Measurements from ENCODE around the gene KNOP1. TPM values are rescaled to one million over a fixed set of nuclear protein-coding genes. Genes with fewer than 3 reads are reported as not detected.
"Not testable (repeated sequence)": the region's sequence is repeated elsewhere in the genome, so short reads cannot be mapped to it uniquely, and the experiment has no call there.

The KNOP1 gene
- total RNA-seq, 1 donor from 2014 or later = 23.2 TPM

DNA sequence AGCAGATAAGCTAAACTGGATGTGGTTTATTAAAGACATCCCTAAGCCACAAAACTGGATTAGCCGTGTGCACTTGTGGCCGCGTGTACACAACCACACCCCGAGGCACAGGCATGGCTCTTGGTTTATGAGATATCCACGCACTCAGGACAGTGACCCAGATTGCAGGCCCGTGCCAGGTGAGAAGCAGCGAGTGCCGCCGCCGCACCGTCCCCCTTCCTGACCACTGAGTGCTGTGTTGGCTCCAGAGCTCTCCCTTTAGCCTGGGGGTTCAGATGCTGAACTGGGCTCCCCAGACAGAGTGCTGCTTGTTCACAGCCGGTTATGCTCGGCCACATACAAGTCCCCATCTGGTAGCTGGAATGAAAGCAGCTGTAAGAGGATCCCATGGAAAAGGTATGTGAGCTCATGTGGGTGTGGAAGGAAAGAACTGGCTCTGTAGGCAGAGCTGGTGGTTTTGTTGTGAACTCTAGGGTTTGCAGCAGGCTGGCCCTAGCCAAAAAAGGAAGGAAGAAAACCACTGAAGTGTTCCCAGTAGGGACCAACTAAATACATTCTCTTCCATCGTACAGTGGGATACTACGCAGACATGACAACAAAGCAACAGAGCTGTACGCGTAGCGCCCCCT lies 29.5 kb downstream of the KNOP1 start:
- DNase-seq (ENCODE audit: extremely low read depth, low read depth, low spot score) = no peak

DNA sequence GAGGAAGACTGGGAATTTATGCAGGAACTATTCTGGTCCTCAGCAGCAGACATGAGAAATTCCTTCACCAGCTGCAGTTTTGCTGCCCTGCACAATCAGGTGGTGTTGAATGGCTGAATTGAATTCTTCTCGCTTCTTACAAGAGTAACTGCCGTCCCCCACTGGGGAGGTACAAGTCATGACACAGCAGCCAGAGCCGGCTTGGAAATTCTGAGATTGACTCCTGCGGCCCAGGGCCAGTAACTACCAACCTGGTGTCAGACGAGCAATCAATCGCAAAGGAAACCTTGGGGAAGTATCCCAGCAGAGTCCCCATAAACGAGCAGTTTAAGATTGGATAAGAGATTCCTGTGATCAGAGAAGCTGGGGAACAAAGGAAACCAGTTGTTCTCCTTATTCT lies 30.7 kb downstream of the KNOP1 start:
- DNase-seq (ENCODE audit: extremely low read depth, low read depth, low spot score) = no peak

DNA sequence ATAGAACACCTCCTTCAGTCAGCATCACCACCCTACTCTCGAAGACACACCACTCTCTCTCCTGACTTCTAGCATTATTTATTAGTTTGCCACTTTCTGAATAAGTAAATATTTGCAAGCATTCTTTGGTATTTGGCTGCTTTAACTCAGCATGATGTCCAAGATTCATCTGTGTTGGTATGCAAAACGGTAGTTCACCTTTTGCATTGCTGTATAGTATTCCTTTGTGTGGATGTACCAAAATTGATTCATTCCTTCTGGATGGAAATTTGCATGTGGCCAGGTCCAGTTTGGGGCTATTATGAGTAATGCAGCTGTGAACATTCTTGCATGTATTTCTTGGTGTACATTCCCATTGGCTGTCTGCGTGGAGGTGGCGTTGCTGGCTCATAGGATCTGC lies 32.9 kb downstream of the KNOP1 start:
- DNase-seq (ENCODE audit: extremely low read depth, low read depth, low spot score) = no peak

DNA sequence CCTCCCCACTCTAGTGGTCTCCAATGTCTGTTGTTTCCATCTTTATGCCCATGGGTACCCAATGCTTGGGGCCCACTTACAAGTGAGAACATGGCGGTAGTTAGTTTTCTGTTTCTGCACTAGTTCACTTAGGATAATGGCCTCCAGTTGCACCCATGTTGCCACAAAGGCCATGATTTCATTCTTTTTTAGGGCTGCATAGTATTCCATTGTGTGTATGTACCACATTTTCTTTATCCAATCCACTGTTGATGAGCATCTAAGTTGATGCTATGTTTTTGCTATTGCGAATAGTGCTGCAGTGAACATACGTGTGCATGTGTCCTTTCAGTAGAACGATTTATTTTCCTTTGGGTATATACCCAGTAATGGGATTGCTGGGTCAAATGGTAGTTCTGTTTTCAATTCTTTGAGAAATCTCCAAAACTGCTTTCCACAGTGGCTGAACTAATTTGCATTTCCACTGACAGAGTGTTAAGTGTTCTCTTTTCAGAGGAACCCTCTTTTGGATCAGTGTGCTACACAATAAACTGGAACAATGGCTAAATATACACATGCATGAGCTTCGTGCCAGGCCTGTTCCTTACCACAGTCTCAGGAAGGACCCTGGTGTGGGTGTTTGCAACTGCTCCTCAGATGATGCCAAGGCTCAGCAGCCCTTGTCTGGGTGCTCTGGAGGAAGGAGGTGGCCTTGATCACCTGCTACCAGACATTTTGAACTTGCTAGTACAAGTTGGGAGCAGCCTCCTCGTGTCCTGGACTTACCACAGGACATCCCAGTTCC lies 34.4 kb downstream of the KNOP1 start:
- no peak for DNase-seq (ENCODE audit: extremely low read depth, low read depth, low spot score)

DNA sequence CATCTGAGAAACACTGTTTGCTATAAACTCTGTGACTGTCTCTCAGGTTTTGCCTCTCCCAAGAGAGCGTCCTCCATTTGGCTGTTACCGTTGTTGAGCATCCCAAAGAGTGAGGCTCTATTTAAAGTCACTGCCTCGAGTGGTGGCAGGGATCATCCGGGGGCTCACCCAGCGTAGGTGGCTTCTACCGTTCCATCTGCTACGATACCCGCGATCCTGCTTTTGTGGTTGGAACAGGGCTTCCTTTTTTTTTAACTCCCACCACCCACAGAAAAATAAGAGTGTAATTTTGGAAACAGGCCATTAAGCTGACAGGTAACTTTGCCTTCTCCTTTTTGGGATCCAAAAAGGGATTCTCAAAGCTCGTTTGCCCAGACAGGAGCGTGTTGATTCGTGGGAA lies 36.4 kb downstream of the KNOP1 start:
- DNase-seq (ENCODE audit: extremely low read depth, low read depth, low spot score) = no peak

DNA sequence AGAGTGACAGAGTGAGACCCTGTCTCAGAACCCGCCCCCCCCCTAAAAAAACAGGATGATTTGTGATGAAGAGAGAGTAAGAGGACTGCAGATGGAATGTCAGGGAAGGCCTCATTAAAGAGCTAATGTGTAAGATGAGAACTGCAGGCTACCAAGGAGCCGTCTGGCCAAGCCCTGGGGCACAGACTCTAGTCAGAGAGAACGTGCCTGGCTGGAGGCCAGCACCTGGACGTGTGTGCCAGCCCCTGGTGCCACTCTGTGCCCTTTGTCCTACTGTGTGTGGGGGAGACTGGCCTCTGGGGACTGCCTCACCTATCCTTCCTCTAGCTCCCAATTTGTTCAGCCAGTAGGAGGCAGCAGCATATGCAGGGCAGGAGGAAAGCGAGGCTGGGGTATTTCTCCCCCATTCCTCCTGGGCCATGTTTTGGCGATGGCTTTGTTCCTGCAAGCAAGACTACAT lies 37.1 kb downstream of the KNOP1 start:
- DNase-seq (ENCODE audit: extremely low read depth, low read depth, low spot score) = no peak

DNA sequence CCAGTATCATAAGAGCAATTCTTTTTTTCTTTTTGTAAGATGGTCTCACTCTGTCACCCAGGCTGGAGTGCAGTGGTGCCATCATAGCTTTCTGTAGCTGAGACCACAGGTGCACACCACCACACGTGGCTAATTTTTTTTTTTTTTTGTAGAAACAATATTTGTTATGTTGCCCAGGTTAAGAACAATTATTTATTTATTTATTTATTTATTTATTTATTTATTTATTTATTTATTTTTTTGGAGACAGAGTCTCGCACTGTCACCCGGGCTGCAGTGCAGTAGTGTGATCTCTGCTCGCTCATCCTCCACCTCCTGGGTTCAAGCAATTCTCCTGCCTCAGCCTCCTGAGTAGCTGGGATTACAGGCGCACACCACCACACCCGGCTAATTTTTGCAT lies 38.7 kb downstream of the KNOP1 start:
- not testable (repeated sequence) for DNase-seq (ENCODE audit: extremely low read depth, low read depth, low spot score)

DNA sequence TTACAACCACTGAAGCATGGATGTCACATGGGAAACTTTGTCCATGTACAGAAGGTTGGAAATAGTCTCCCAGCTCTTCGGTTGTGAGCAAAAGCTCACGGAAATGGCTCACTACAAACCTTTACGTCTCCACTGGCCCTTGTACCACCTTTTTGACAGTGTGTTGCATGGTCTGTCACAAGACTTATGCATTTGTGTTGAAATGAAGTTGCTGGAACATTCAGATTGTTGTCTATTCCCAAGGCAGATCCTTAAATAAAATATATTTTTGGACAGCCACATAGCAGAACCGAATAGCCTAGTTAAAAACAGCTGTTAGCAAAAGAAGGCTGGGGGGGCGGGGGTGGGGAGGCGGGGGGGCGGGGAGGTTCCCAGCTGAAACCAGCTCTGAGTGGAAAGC lies 39.2 kb downstream of the KNOP1 start:
- DNase-seq (ENCODE audit: extremely low read depth, low read depth, low spot score) = no peak

DNA sequence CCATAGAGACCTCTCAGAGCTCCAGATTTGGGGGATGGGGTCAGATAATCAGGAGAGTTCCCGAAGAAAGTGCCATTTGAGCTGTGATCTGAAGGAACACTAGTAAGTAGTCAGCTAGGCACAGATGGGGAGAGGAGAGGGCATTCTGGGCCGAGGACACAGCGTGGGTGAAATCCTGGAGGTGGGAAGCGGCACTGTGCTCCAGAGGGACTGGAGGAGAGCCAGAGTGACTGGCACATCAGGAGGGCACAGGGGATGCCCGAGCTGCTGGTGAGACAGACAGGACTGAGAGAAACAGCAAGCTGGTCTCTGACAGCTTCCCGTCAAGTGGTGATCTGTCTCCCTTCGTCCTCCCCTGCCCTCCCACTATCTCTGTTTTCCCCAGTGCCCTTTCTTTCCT lies 40.6 kb downstream of the KNOP1 start:
- no peak for DNase-seq (ENCODE audit: extremely low read depth, low read depth, low spot score)

DNA sequence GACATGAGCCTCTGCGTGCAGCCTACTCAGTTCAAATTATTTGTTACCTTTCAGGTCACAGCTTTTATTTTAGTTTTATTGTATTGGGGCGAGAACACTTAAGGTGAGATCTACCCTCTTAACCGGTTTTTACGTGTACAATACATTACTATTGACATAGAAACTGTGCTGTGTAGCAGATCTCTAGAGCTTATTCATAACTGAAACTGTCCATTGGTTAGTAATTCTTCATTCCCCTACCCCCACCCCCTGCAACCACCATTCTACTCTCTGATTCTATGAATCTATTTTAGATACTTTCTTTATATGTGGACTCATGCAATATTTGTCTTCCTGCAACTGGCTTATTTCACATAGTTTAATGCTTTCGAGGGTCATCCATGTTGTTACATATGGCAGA lies 43.5 kb downstream of the KNOP1 start:
- DNase-seq (ENCODE audit: extremely low read depth, low read depth, low spot score) = no peak

DNA sequence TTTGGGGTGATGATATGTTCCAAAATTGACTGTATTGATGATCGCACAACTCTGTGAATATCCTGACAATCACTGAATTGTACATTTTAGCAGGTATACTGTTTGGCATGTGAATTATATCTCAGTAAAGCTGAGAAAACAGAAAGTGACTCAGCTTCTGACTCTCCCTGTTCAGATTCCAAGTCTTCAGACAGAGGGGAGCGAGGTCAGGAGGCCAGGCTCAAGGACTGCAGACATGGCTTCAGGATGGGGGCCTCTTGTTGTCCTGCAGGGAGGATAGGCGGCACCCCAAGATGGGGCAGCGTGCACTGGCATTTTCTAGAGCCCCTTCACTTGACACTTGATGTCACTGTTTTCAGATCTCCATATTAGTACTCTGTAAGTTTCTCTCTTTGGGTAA lies 45.6 kb downstream of the KNOP1 start:
- DNase-seq (ENCODE audit: extremely low read depth, low read depth, low spot score) = no peak

DNA sequence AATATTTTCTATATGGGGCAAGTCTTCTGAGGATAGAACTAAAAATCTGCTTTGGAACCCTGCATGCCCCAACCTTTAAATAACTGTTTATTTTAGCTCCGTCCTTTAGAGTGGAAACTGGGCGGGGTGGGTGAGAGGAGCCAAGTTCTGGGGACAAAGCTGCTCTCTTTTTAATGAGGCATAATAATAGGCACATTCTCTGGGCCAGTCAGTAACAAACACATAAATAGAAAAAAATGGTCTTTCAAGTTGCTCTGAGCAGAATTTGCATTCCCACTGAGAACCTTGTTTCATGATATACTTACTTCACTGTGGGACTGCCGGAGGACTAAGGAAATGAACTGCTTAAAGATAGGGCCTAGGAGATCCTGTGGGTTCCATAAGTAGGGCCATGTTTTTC lies 51.5 kb downstream of the KNOP1 start:
- DNase-seq (ENCODE audit: extremely low read depth, low read depth, low spot score) = no peak

DNA sequence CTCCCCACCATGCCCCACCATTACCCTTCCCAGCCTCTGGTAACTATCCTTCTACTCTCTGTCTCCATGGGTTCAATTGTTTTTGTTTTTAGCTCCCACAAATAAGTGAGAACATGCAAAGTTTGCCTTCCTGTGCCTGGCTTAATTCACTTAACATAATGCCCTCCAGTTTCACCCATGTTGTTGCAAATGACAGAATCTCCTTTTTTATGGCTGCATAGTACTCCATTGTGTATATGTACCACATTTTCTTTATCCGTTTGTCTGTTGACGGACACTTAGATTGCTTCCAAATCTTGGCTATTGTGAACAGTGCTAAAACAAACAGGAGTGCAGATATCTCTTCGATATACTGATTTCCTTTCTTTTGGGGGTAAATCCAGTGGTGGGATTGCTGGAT lies 52.7 kb downstream of the KNOP1 start:
- DNase-seq (ENCODE audit: extremely low read depth, low read depth, low spot score) = not testable (repeated sequence)

DNA sequence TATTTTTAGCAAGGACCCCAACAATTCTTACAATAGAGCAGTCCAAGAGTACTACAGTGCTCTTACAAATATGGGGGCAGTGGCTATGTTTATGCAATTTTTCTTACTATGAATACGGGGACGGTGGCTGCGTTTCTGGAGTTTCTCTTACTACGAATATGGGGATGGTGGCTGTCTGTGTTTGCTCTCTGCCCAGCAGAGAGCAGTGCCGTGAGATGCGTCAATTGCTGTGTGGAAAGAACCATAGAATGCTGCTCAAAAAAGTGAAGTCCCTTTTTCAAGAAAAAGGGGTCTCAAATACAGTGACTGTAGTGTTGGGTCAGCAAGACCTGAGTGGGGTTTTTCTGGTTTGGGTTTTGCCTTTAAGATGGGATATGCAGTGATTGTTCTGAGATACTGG lies 53.9 kb downstream of the KNOP1 start:
- DNase-seq (ENCODE audit: extremely low read depth, low read depth, low spot score) = no peak

DNA sequence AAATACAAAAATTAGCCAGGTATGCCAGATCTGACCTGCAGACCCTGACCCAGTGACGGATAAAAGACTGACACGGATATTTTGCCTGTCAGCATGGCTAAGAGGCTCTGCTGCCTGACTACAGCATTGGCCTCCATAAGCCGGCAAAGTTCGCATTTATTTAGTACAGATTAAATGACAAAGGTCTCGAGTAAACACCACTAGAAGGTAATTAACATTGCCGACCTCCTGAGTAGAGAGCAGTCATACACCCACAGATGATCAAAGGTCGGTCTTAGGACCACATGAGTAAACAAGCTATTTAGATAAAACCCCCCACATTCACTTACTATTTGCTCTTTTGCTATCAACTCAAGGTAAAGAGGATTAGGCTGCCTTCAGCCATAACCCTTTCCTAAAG lies 55.7 kb downstream of the KNOP1 start:
- no peak for DNase-seq (ENCODE audit: extremely low read depth, low read depth, low spot score)

DNA sequence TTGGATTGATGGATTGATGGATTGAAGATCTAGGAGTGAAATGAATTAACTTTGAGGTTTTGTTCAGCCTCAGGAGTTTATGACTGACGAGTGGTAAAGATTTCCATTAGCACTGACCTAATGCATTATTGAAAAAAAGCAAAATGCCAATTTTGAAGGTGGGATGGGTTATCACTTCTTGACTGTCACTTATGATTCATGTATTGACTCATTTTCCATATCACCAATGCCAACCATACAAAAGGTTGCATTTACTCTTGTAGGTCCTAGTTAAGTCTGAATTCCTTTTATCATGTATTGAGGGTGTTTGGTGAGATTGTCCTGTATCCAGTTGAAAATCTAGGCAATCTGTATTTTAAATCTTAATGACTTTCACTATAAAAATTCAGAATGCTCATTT lies 57.6 kb downstream of the KNOP1 start:
- DNase-seq (ENCODE audit: extremely low read depth, low read depth, low spot score) = no peak

DNA sequence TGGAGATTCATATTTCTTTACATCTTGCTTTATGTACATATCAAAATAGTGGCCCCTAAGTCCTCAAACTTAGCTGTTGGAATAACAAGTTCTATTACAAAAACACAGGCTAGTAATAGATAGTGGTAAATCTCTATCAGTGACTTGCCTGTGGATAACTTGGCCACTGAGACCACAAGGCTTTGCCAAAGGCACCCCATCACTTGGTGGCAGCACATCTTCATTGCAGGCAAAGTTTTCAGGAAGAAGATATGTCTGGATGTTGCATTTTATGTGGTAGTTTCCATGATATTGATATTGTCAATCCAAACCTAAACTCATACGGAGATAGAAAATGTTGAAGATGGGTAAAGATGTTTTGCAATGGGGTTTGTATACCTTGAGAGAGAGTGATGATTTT lies 58.5 kb downstream of the KNOP1 start:
- DNase-seq (ENCODE audit: extremely low read depth, low read depth, low spot score) = no peak

DNA sequence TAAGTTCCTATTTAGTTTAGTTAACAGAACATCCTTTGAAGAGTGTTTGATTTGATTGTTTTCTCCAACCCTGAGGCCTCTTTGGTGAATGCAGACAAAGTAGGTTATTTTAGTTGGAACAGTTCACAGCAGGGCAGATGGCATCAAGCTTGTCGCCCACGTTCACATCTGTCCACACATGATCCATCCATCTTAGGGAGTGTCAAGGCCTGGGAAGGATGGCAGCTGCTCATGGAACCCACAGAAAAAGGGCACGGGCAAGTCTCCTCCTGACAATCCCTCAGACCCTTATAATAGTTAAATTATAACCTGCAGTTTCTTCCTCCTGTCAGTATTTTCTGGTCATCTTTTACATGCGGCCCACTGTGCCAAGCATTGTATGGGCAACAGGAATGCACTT lies 60.2 kb downstream of the KNOP1 start:
- no peak for DNase-seq (ENCODE audit: extremely low read depth, low read depth, low spot score)

DNA sequence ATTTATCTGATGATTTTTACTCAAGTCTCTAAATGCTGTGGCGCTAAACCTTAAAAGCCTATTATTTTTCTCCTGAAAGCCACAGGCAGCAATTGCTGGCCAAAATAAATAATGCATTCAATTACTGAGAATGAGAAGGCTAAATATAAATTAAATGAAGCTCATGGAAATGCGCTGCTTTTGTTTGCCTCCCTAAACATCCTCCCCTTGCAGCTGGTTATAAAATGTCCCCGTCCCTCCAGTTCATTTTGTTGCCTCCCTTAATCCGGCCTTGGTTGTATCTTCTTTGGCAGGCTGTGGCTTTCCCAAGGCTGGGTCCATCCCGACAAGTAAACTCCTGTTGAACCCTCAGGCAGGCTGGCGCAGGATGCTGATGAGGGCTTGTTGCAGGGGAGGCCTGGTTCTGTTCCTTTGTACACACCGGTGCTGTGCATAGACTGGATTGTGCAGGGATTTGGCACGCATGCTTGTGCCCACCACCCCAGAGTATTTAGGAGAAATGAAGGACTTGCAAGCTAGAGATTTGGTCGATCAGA lies 62.7 kb downstream of the KNOP1 start:
- no peak for DNase-seq (ENCODE audit: extremely low read depth, low read depth, low spot score)

DNA sequence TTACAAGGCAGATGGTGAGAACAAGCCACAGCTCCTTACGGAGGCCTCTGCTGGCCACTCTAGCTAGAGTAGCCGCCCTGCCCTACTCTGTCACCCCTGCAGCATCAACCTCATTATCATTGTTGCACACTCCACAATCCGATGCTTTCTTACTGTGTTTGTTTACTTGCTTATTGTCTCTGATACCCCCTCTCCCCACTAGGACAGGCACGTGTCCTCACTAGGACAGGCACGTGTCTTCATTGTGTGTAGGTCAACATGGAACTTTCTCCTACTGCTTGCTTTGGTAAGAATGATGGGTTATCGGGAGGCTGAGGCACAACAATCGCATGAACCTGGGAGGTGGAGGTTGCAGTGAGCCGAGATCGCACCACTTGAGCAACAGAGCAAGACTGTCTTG lies 63.9 kb downstream of the KNOP1 start:
- no peak for DNase-seq (ENCODE audit: extremely low read depth, low read depth, low spot score)

All from glomerular endothelial cell (primary cell).